NCI-H526 treated with DMSO at 0.1 percent for 48 hours (cell line): ENCODE data around the gene CCDC61.

Experiments used
- DNase-seq: peaks from one replicate; lab custom pipeline; 2025; lab: John Stamatoyannopoulos, UW

Gene CCDC61

GRCh38 chr19:46042252-46042883, 47.1 kb downstream of the CCDC61 start:
- peak; percentile 20 for DNase-seq

GRCh38 chr19:46043519-46043918, 48.3 kb downstream of the CCDC61 start:
- DNase-seq: no peak

GRCh38 chr19:46049597-46049996, 54.3 kb downstream of the CCDC61 start:
- DNase-seq: peak; percentile 16

- no peak for DNase-seq
These were observed 57.6 kb downstream of the CCDC61 start for GRCh38 chr19:46052896-46053295.

- DNase-seq: no peak
These were observed 61.3 kb downstream of the CCDC61 start for GRCh38 chr19:46056536-46056935.

GRCh38 chr19:46058778-46059177, 63.5 kb downstream of the CCDC61 start:
- no peak for DNase-seq

GRCh38 chr19:46060012-46060411, 64.7 kb downstream of the CCDC61 start:
- DNase-seq: no peak

GRCh38 chr19:46063201-46063600, 67.9 kb downstream of the CCDC61 start:
- DNase-seq: no peak

GRCh38 chr19:46065486-46066071, 70.3 kb downstream of the CCDC61 start:
- DNase-seq: no peak

GRCh38 chr19:46066471-46066870, 71.2 kb downstream of the CCDC61 start:
- no peak for DNase-seq

- no peak for DNase-seq
These were observed 72.4 kb downstream of the CCDC61 start for GRCh38 chr19:46067691-46068090.
